Measurements from ENCODE around the gene RMI2.
"Not testable (repeated sequence)": the region's sequence is repeated elsewhere in the genome, so short reads cannot be mapped to it uniquely, and the experiment has no call there.

RMI2 gene

DNA sequence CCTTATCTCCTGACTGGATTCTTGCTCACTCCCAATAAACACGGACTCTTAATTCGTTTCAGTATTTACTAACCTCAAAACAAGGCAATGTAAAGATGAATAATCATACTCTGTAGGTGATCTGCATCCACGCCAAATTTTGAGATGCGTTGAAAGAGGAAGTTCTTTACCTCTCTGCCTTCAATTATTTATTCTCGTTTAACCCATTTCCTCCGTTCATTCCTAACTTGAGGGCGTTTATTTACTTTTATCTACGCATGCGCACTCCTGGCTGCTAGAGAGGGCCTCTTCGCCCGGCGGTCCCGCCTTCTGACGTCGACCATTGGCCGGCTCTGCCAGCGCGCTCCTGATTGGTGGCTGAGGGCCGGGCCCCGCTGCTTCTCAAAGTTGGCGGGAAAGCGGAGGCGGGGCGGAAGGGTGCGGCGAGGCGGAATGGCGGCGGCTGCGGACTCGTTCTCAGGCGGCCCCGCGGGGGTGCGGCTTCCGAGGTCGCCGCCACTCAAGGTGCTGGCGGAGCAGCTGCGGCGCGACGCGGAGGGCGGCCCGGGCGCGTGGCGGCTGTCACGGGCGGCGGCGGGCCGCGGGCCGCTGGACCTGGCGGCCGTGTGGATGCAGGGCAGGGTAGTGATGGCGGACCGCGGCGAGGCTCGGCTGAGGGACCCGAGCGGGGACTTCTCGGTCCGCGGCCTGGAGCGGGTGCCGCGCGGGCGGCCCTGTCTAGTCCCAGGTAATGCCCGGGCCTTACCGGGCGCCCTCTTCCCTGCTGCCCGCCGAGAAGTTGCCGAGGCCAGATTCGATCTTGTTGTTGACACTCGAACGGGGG is at the start of gene RMI2:
TSS of gene RMI2 (plus strand) at position 420 of the 823 bp plus-strand sequence. CDS start at position 433, 13 bp downstream.
- peak within 1 kb of the TSS; percentile 60 for H3K4me3 ChIP-seq (replicated peaks; ENCODE audit: low read depth, low read length)
- TF ChIP-seq, protein P1, sequence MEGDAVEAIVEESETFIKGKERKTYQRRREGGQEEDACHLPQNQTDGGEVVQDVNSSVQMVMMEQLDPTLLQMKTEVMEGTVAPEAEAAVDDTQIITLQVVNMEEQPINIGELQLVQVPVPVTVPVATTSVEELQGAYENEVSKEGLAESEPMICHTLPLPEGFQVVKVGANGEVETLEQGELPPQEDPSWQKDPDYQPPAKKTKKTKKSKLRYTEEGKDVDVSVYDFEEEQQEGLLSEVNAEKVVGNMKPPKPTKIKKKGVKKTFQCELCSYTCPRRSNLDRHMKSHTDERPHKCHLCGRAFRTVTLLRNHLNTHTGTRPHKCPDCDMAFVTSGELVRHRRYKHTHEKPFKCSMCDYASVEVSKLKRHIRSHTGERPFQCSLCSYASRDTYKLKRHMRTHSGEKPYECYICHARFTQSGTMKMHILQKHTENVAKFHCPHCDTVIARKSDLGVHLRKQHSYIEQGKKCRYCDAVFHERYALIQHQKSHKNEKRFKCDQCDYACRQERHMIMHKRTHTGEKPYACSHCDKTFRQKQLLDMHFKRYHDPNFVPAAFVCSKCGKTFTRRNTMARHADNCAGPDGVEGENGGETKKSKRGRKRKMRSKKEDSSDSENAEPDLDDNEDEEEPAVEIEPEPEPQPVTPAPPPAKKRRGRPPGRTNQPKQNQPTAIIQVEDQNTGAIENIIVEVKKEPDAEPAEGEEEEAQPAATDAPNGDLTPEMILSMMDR (IDR thresholded peaks at IDR 0.05; ENCODE audit: low read depth, low read length, missing control alignments), result no peak
- peak; percentile 82 for DNase-seq (ENCODE audit: extremely low read depth, low read depth)

DNA sequence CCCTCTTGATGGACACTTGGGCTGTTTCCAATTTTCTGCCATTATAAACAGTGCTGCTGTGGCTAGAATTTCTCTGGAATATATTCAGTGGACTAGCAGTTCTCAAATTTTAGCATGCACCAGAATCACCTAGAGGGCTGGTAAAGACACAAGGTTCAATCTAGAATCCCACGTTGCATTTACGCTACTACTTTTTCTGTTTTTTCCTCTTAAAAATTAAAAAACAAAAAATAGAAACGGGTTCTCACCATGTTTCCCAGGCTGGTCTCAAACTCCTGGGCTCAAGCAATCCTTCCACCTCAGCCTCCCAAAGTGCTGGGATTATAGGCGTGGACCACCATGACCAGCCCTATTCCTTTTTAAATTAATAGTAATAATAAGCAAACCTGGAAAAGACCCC is 49.6 kb upstream of the RMI2 start:
- DNase-seq (ENCODE audit: extremely low read depth, low read depth), result no peak
- no peak overlapping the region for H3K4me3 ChIP-seq (replicated peaks; ENCODE audit: low read depth, low read length)
- TF ChIP-seq, protein P1 (IDR thresholded peaks at IDR 0.05; ENCODE audit: low read depth, low read length, missing control alignments), result no peak

DNA sequence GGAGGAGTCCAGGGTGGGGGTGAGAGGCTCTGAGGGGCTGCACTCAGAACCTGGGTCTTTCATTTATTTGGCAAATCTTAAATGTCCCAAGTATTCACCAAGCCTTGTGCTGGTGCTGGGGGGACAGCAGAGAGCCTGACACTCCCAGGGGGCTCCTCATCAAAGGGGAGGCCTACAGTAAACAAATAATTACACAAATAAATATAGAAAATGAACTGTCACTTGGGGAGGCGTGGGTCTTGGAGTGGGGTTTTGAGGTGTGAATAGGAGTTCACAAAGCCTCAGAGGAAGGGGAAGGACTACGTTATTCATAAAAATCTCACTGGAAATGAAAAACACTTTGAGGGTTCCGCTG is 48.9 kb upstream of the RMI2 start:
- TF ChIP-seq, protein P1 (IDR thresholded peaks at IDR 0.05; ENCODE audit: low read depth, low read length, missing control alignments), result no peak
- no peak for DNase-seq (ENCODE audit: extremely low read depth, low read depth)
- H3K4me3 ChIP-seq (replicated peaks; ENCODE audit: low read depth, low read length), result no peak overlapping the region

GRCh38 chr16:11296706-11297491 is 48.4 kb upstream of the RMI2 start:
- TF ChIP-seq, protein P1 (IDR thresholded peaks at IDR 0.05; ENCODE audit: low read depth, low read length, missing control alignments), result no peak
- no peak for DNase-seq (ENCODE audit: extremely low read depth, low read depth)
- H3K4me3 ChIP-seq (replicated peaks; ENCODE audit: low read depth, low read length), result no peak overlapping the region

GRCh38 chr16:11297492-11298142 is 47.6 kb upstream of the RMI2 start:
- DNase-seq (ENCODE audit: extremely low read depth, low read depth), result no peak
- TF ChIP-seq, protein P1 (IDR thresholded peaks at IDR 0.05; ENCODE audit: low read depth, low read length, missing control alignments), result no peak
- H3K4me3 ChIP-seq (replicated peaks; ENCODE audit: low read depth, low read length), result no peak overlapping the region

GRCh38 chr16:11298143-11298900 is 46.9 kb upstream of the RMI2 start:
- TF ChIP-seq, protein P1 (IDR thresholded peaks at IDR 0.05; ENCODE audit: low read depth, low read length, missing control alignments), result no peak
- no peak overlapping the region for H3K4me3 ChIP-seq (replicated peaks; ENCODE audit: low read depth, low read length)
- no peak for DNase-seq (ENCODE audit: extremely low read depth, low read depth)

DNA sequence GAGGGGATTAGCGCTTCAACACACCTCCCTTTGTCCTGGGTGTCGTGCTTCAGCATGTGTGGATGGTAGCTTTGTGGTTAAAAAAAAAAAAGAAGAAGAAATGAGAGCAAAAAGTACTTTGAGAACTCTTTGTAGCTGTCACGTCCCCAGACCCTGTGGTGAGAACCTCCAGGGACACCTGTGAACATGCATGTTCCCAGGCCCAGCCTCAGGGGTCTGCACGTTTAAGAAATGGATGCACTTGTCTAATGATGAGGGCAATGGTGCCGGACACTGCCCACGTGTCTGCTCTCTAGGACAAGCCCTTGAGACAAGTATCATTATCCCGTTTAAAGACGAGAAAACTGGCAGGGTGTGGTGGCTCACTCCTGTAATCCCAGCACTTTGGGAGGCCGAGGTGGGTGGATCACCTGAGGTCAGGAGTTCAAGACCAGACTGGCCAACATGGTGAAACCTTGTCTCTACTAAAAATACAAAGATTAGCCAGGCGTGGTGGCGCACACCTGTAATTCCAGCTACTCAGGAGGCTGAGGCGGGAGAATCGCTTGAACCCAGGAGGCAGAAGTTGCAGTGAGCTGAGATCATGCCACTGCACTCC is 46.2 kb upstream of the RMI2 start:
- not testable (repeated sequence) for H3K4me3 ChIP-seq (replicated peaks; ENCODE audit: low read depth, low read length); DNase-seq (ENCODE audit: extremely low read depth, low read depth)
